Endothelial cell of umbilical vein (primary cell): Measurements from ENCODE around the gene MAP2K1. TPM values are rescaled to one million over a fixed set of nuclear protein-coding genes. Genes with fewer than 3 reads are reported as not detected.

Experiments used
- BruUV-seq: library from RNA; stranded (reverse); fragments of 400-500 nt; replicated peaks from 2 replicates; lab custom pipeline; 2021; lab: Mats Ljungman, UMichigan
- CTCF ChIA-PET: fragments of 300-600, 350-600 bp; sonication (Branson Sonifier 250); formaldehyde crosslinking; loops from one replicate; lab custom pipeline; 2021; ENCODE audit warnings: antibody characterized with exemption, inconsistent platforms; lab: Charles Lee
- POLR2A ChIA-PET: fragments of 300-600, 350-600 bp; sonication (Branson Sonifier 250); formaldehyde crosslinking; loops from one replicate; lab custom pipeline; 2021; ENCODE audit warnings: antibody characterized with exemption, inconsistent platforms; lab: Charles Lee
- DNase-seq: peaks from one replicate; pipeline ENCODE4 v3.0.0-alpha.2; 2011; ENCODE audit warnings: low read depth, low spot score
- FAIRE-seq: peaks from 2 replicates; lab custom pipeline; 2011; peaks lifted over from hg19 to GRCh38; lab: Jason Lieb, UNC
- H2AFZ ChIP-seq: 2 replicates; pipeline ENCODE4 v1.6.0; 2012; ENCODE audit warnings: low read depth, low read length, control low read depth, inconsistent platforms
- H3K27ac ChIP-seq: 2 replicates; pipeline ENCODE4 v1.5.1; 2011; ENCODE audit warnings: low read depth, mild to moderate bottlenecking, control low read depth, low read length, moderate library complexity; ENCODE audit not compliant: insufficient read depth
- H3K27me3 ChIP-seq, 2 experiments: 2 replicates each; pipeline versions ENCODE4 v1.6.0 to v1.6.1; 2011; ENCODE audit warnings: low read length in 2 of 2, mixed read lengths in 1 of 2; ENCODE audit not compliant: control insufficient read depth in 2 of 2, insufficient read depth in 2 of 2
- H3K36me3 ChIP-seq, 2 experiments: 2 replicates in 1 of 2; 3 replicates in 1 of 2; pipeline ENCODE4 v1.5.1; 2011; ENCODE audit warnings: low read length in 2 of 2, mild to moderate bottlenecking in 1 of 2, moderate library complexity in 1 of 2; ENCODE audit not compliant: control insufficient read depth in 2 of 2, insufficient read depth in 2 of 2; ENCODE audit errors: extremely low read depth in 1 of 2
- H3K4me1 ChIP-seq: 3 replicates; pipeline ENCODE4 v1.5.1; 2011; ENCODE audit warnings: mild to moderate bottlenecking, low read length; ENCODE audit not compliant: control insufficient read depth, insufficient read depth; ENCODE audit errors: extremely low read depth
- H3K4me2 ChIP-seq: 2 replicates; pipeline ENCODE4 v1.6.1; 2011; ENCODE audit warnings: low read length, control low read depth, mixed read lengths; ENCODE audit not compliant: insufficient read depth
- H3K4me3 ChIP-seq, 3 experiments: fragments of 200-600 bp in 1 of 3; sonication (generic), shearing (Covaris generic) in 1 of 3; replicated peaks in 1 of 3; 2 replicates each; pipeline ENCODE4 v1.5.1; 2011 to 2016; ENCODE audit warnings: control low read depth in 3 of 3, low read length in 3 of 3, mild to moderate bottlenecking in 2 of 3, inconsistent platforms in 1 of 3, low read depth in 1 of 3, moderate library complexity in 1 of 3; ENCODE audit not compliant: insufficient read depth in 1 of 3
- H3K79me2 ChIP-seq: 2 replicates; pipeline ENCODE4 v1.6.0; 2012; ENCODE audit warnings: low read length, inconsistent platforms; ENCODE audit not compliant: control insufficient read depth, insufficient read depth
- H3K9ac ChIP-seq: replicated peaks from 2 replicates; pipeline ENCODE3; 2011; ENCODE audit warnings: low read length, control low read depth; ENCODE audit not compliant: insufficient read depth; ENCODE audit errors: extremely low read depth
- H3K9me1 ChIP-seq: replicated peaks from 3 replicates; pipeline ENCODE4 v1.6.0; 2011; ENCODE audit warnings: mild to moderate bottlenecking, low read length; ENCODE audit not compliant: control insufficient read depth, insufficient read depth; ENCODE audit errors: extremely low read depth
- H3K9me3 ChIP-seq: replicated peaks from 2 replicates; pipeline ENCODE4 v1.5.1; 2012; ENCODE audit warnings: low read length, inconsistent platforms; ENCODE audit not compliant: control insufficient read depth, insufficient read depth
- H4K20me1 ChIP-seq: replicated peaks from 2 replicates; pipeline ENCODE3; 2011; ENCODE audit warnings: mild to moderate bottlenecking, low read length; ENCODE audit not compliant: control insufficient read depth, insufficient read depth; ENCODE audit errors: extremely low read depth
- EZH2 ChIP-seq: IDR thresholded peaks from 2 replicates; pipeline ENCODE4 v1.6.1; 2012; ENCODE audit warnings: borderline replicate concordance, low read depth, mild to moderate bottlenecking, moderate library complexity, low read length, inconsistent platforms; ENCODE audit not compliant: severe bottlenecking
- FOS ChIP-seq: IDR thresholded peaks from 2 replicates; pipeline ENCODE4 v1.6.1; 2011; ENCODE audit warnings: mild to moderate bottlenecking, low read length, moderate library complexity, borderline replicate concordance; ENCODE audit not compliant: insufficient read depth
- JUN ChIP-seq: IDR thresholded peaks from 2 replicates; pipeline ENCODE4 v1.6.1; 2011; ENCODE audit warnings: borderline replicate concordance, low read depth; ENCODE audit not compliant: insufficient read length, insufficient read depth
- dilution Hi-C: fragments of 300-500 bp; cut with MboI; formaldehyde crosslinking; loops from one replicate; pipeline ENCODE4 v1.15.0; 2019; ENCODE audit warnings: low sequenced_read_pairs; ENCODE audit not compliant: extremely low pct_ligation_motif_present
- intact Hi-C: fragments of 100-400 bp; cut with micrococcal nuclease; formaldehyde crosslinking; loops from one replicate; pipeline ENCODE4 v1.10.0; 2022
- polyA plus RNA-seq, 4 experiments: library from polyadenylated mRNA; depleted of rRNA in 3 of 4; stranded (reverse) in 3 of 4; unstranded in 1 of 4; fragments of >200 nt; gene quantifications; 2 replicates each; pipeline versions ENCODE4 v1.2.1 to v1.2.3, GENCODE V29; 2011 to 2012; ENCODE audit warnings: missing spikeins in 1 of 4
- total RNA-seq: library from RNA; stranded (reverse); gene quantifications from 2 replicates; pipeline ENCODE4 v1.2.3, GENCODE V29; 2021

MAP2K1 gene
- total and polyA plus RNA-seq, 2 donors (not counting 3 experiments of a cell fraction or from before 2014, with no cell fraction given) = 30.9 to 45.1 TPM

DNA sequence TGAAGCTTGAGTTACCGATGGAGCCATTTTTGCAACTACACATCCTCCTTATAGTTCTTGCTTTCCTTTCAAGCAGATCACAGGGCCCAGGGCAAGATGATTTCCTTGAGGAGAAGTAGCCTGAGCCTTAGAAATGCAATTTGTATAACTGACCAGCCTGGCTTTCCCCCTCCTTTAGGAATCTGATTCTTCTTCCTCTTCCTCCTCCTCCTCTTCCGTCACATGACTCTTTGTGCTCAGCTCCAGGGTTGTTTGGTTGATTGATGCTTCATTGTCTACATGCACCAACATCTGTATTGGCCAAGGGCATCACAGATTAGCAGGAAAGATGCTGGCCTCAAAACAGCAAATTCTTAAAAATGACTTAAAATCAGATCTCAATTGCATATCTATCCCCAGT, 107.5 kb downstream of the MAP2K1 start:
- H3K4me3 ChIP-seq = no peak overlapping the region
- no peaks in the 10 kb centered on the region for H3K9me1 ChIP-seq
- no peak overlapping the region for H3K9ac ChIP-seq
- H3K27me3 ChIP-seq = no peaks in the 10 kb centered on the region
- H3K79me2 ChIP-seq = peaks cover 6% of the 10 kb centered on the region
- CTCF ChIA-PET = no interaction called here
- H2AFZ ChIP-seq = no peak overlapping the region
- TF ChIP-seq EZH2 = no peak
- peaks cover 3% of the 10 kb centered on the region for H4K20me1 ChIP-seq
- no peak for DNase-seq
- FAIRE-seq = no peak
- H3K4me2 ChIP-seq = no peak overlapping the region
- no TSS peak for BruUV-seq
- no peak overlapping the region for H3K27ac ChIP-seq
- dilution Hi-C loops (no loop called here), intact Hi-C loops (loop anchor here (10.0 kb wide), 1 partner anchor 509 kb away; no protein-coding TSS in a partner anchor)
- peaks cover 14 to 23% of the 10 kb centered on the region in 2 experiments for H3K36me3 ChIP-seq
- H3K4me1 ChIP-seq = peaks cover 4% of the 10 kb centered on the region
- H3K9me3 ChIP-seq = no peaks in the 10 kb centered on the region
- POLR2A ChIA-PET = no interaction called here

GRCh38 chr15:66496951-66497501, 110.3 kb downstream of the MAP2K1 start:
- H3K27me3 ChIP-seq = no peaks in the 10 kb centered on the region
- dilution Hi-C loops (no loop called here), intact Hi-C loops (loop anchor here (1.0 to 10.0 kb wide), 5 partner anchors 111 to 512 kb away; partner anchors contain the start of genes MAP2K1 and TIPIN)
- FAIRE-seq (no peak), DNase-seq (no peak)
- H3K36me3 ChIP-seq = peaks cover 29 to 31% of the 10 kb centered on the region in 2 experiments
- peaks cover 13% of the 10 kb centered on the region for H3K4me1 ChIP-seq
- H3K4me2 ChIP-seq = peak overlapping the region; percentile 64
- peak overlapping the region; percentile 41 for H3K27ac ChIP-seq
- no peaks in the 10 kb centered on the region for H3K9me3 ChIP-seq
- H3K9ac ChIP-seq = peak overlapping the region; percentile 72
- no peaks in the 10 kb centered on the region for H3K9me1 ChIP-seq
- ChIA-PET POLR2A (interaction anchor here (1.0 kb wide), 1 partner anchor 110 kb away, joined by 3 read pairs; the partner anchor contains the start of gene MAP2K1), CTCF (interaction anchor here (0.5 to 3.7 kb wide), 13 partner anchors 19 to 901 kb away, joined by 3 to 100 read pairs (median 7); partner anchors contain the start of genes DIS3L, MAP2K1 and TIPIN)
- H4K20me1 ChIP-seq = peaks cover 3% of the 10 kb centered on the region
- peak overlapping the region; percentile 41 to 62 (median 62) for H3K4me3 ChIP-seq
- TF ChIP-seq FOS = no peak
- no peak for TF ChIP-seq JUN
- BruUV-seq = TSS peak; percentile 0
- H2AFZ ChIP-seq = no peak overlapping the region
- peaks cover 25% of the 10 kb centered on the region for H3K79me2 ChIP-seq
